Stomach (tissue), 9 donors: ENCODE results near the gene TUBE1. TPM values are rescaled to one million over a fixed set of nuclear protein-coding genes. Genes with fewer than 3 reads are reported as not detected.

ENCODE experiments used
- DNase-seq, 2 donors: peaks; one replicate each; pipeline versions ENCODE4 v3.0.0 to v3.0.0-alpha.2; 2013 to 2019
- H3K27ac ChIP-seq, 5 donors: fragments of 200-600 bp in 4 of 5; sonication (generic) in 4 of 5; one replicate each; pipeline ENCODE4 v1.5.1; 2013 to 2019; ENCODE audit warnings: mild to moderate bottlenecking in 1 of 5, moderate library complexity in 1 of 5
- H3K27me3 ChIP-seq, 3 donors: fragments of 200-600 bp; sonication (generic); one replicate each; pipeline ENCODE4 v1.5.1; 2017 to 2019; ENCODE audit warnings: mixed run types in 1 of 3
- H3K36me3 ChIP-seq, 4 donors: fragments of 200-600 bp; sonication (generic); 1 replicate in 3 of 4; 2 replicates in 1 of 4; pipeline ENCODE4 v1.5.1; 2016 to 2019
- H3K4me1 ChIP-seq, 4 donors: fragments of 200-600 bp; sonication (generic); one replicate each; pipeline ENCODE4 v1.5.1; 2016 to 2019
- H3K4me3 ChIP-seq, 4 donors: fragments of 200-600 bp; sonication (generic) in 3 of 4; one replicate each; pipeline ENCODE4 v1.5.1; 2016 to 2019; ENCODE audit warnings: mild to moderate bottlenecking in 1 of 4
- H3K9me3 ChIP-seq, 4 donors: fragments of 200-600 bp; sonication (generic); one replicate each; pipeline ENCODE4 v1.5.1; 2016 to 2019
- EP300 ChIP-seq: sonication (generic); formaldehyde crosslinking; IDR thresholded peaks from one replicate; pipeline ENCODE4 v1.6.1; 2017; ENCODE audit warnings: antibody characterized with exemption
- POLR2A ChIP-seq, 4 donors: fragments of 450-650 bp; IDR thresholded peaks; one replicate each; pipeline ENCODE4 v1.6.1; 2016; ENCODE audit warnings: antibody characterized with exemption in 4 of 4, control low read depth in 2 of 4, mild to moderate bottlenecking in 1 of 4, moderate library complexity in 1 of 4
- POLR2AphosphoS5 ChIP-seq, 3 donors: sonication (generic); formaldehyde crosslinking; IDR thresholded peaks; one replicate each; pipeline ENCODE4 v1.6.1; 2016; ENCODE audit warnings: antibody characterized with exemption in 3 of 3
- whole genome bisulfite sequencing, 5 donors: extraction: QIAGEN DNeasy Blood & Tissue Kit in 3 of 5; methylation state at CpG; one replicate each; pipeline versions ENCODE4 v1.1.5 to v1.1.7; 2013 to 2018; 5-methylcytosine and 5-hydroxymethylcytosine counted together
- intact Hi-C: fragments of 100-400 bp; cut with DNase I; formaldehyde crosslinking; loops from one replicate; pipeline ENCODE4 v1.15.1; 2023; ENCODE audit warnings: low total_unique reads
- polyA plus RNA-seq, 3 donors: library from polyadenylated mRNA; stranded (reverse); fragments of 200-250 nt; gene quantifications; one replicate each; pipeline ENCODE4 v1.2.3, GENCODE V29; 2013
- total RNA-seq, 5 donors: library from RNA; depleted of rRNA; stranded (reverse); fragments of >200 nt; gene quantifications; one replicate each; pipeline versions ENCODE4 v1.1.0 to v1.2.3, GENCODE V29; 2014 to 2016
- TF ChIP-seq, protein P1 (sequence below), 7 experiments: fragments of 450-650 bp in 4 of 7; fragments of 200-600 bp in 3 of 7; sonication (generic) in 3 of 7; IDR thresholded peaks; one replicate each; pipeline ENCODE4 v1.5.1; 2016 to 2019; ENCODE audit warnings: antibody characterized with exemption in 7 of 7, control low read depth in 2 of 7, mild to moderate bottlenecking in 1 of 7
- donor health status: healthy with polysubstance abuse.
- donor health status: Bipolar disorder and iron deficiency.
- donor health status: healthy.

The TUBE1 gene
- total and polyA plus RNA-seq, 8 donors = 9.3 to 104 (median 22.1) TPM

DNA sequence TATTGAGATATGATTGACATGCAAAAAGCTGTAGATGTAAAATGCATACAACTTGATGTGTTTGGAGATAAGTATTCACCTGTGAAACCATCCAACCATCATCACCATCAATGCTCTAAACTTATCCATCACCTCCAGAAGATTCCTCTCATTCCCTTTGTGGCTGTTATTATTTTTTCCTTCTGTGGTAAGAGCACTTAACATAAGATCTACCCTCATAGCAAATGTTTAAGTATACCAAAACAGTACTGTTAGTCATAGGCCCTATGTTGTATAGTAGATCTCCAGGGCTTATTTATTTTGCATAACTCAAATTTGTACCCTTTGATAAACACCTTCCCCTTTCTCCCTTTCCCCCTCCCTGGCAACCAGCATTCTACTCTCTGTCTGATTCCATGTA lies 64.5 kb downstream of the TUBE1 start:
- Histone ChIP-seq H3K4me1 (peaks cover 15 to 33% (median 24%) of the 10 kb centered on the region in 4 donors), H3K27me3 (no peaks in the 10 kb centered on the region), H3K9me3 (no peaks in the 10 kb centered on the region), H3K27ac (no peak overlapping the region), H3K4me3 (no peak overlapping the region), H3K36me3 (no peaks in the 10 kb centered on the region)
- no peak for DNase-seq
- TF ChIP-seq POLR2AphosphoS5 (IDR thresholded peaks at IDR 0.05) (no peak), POLR2A (IDR thresholded peaks at IDR 0.05) (no peak), EP300 (no peak)
- TF ChIP-seq, protein P1, sequence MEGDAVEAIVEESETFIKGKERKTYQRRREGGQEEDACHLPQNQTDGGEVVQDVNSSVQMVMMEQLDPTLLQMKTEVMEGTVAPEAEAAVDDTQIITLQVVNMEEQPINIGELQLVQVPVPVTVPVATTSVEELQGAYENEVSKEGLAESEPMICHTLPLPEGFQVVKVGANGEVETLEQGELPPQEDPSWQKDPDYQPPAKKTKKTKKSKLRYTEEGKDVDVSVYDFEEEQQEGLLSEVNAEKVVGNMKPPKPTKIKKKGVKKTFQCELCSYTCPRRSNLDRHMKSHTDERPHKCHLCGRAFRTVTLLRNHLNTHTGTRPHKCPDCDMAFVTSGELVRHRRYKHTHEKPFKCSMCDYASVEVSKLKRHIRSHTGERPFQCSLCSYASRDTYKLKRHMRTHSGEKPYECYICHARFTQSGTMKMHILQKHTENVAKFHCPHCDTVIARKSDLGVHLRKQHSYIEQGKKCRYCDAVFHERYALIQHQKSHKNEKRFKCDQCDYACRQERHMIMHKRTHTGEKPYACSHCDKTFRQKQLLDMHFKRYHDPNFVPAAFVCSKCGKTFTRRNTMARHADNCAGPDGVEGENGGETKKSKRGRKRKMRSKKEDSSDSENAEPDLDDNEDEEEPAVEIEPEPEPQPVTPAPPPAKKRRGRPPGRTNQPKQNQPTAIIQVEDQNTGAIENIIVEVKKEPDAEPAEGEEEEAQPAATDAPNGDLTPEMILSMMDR (IDR thresholded peaks at IDR 0.05) = no peak
- intact Hi-C loops = no loop called here

DNA sequence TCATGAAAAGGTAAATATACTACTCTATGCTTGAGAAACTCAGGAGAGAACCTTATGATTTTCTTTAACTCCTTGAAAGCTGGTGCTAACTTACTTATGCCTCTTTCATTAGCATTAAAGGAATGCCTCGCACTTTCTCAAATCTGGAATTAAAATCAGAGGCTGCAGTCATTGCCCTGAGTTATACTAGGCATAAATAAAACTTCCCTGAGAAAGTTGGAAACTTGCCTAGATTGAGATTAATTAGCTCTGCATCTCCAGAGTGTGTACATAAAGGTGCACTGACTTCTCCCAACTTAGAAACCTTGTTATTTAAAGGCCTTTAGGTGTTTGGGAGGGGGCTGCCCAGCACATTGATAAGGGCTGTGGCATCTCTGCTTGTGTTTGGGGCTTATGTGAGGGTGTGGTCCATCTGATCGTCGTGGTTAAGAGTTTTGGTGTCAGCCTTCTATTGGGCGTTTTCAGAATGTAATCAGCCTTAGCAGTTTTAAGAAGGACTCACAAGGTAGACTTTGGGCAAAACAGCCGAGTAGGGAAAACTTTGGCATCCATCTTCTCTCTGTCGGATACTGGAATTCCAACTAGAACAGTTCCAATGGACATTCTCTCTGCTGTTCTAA lies 65.5 kb downstream of the TUBE1 start:
- Histone ChIP-seq H3K36me3 (no peaks in the 10 kb centered on the region), H3K9me3 (no peaks in the 10 kb centered on the region), H3K27me3 (no peaks in the 10 kb centered on the region), H3K4me1 (peaks cover 15 to 35% (median 24%) of the 10 kb centered on the region in 4 donors), H3K27ac (no peak overlapping the region), H3K4me3 (no peak overlapping the region)
- no peak for TF ChIP-seq POLR2A (IDR thresholded peaks at IDR 0.05)
- no peak for TF ChIP-seq EP300
- TF ChIP-seq POLR2AphosphoS5 (IDR thresholded peaks at IDR 0.05) = no peak
- TF ChIP-seq, protein P1 (IDR thresholded peaks at IDR 0.05) = no peak
- no peak for DNase-seq
- 27 to 58% (median 35%) methylated on average over 6 of the region's 6 CpGs for WGBS, 5 donors
- intact Hi-C loops = no loop called here

Other genes starting within 250 kb of the TUBE1 start
- gene FYN, start 214.0 kb downstream of the TUBE1 start, total RNA-seq = 100 to 1,000 TPM in 2 of 5 donors, 10 to 100 TPM in 2, 1 to 10 TPM in 1; 8.4 to 146 (median 81.7) TPM
- gene FYN, start 214.0 kb downstream of the TUBE1 start, polyA plus RNA-seq = 10 to 100 TPM; 15.8 to 22.7 (median 18.0) TPM
- not detected for gene CCN6, start 33.4 kb downstream of the TUBE1 start, total RNA-seq
- gene CCN6, start 33.4 kb downstream of the TUBE1 start, polyA plus RNA-seq = not detected
- gene FAM229B, start 109 bp upstream of the TUBE1 start, total RNA-seq = 10 to 100 TPM in 2 of 5 donors, 1 to 10 TPM in 2, not detected in 1; 8.1 to 14.7 (median 11.5) TPM
- 10 to 100 TPM; 23.6 to 32.4 (median 24.7) TPM for gene FAM229B, start 109 bp upstream of the TUBE1 start, polyA plus RNA-seq
- gene LAMA4, start 167.1 kb upstream of the TUBE1 start, total RNA-seq = 100 to 1,000 TPM in 2 of 5 donors, 10 to 100 TPM in 3; 39.1 to 324 (median 56.1) TPM
- 10 to 100 TPM in 2 of 3 donors, 1 to 10 TPM in 1; 9.7 to 18.5 (median 14.0) TPM for gene LAMA4, start 167.1 kb upstream of the TUBE1 start, polyA plus RNA-seq